Transverse colon (tissue), 4 donors: Measurements from ENCODE around the gene LRPAP1. TPM values are rescaled to one million over a fixed set of nuclear protein-coding genes. Genes with fewer than 3 reads are reported as not detected.

Experiments used
- total RNA-seq, 4 donors: library from RNA; depleted of rRNA; stranded (reverse); fragments of >200 nt; gene quantifications; one replicate each; pipeline ENCODE4 v1.1.0, GENCODE V29; 2016

Gene LRPAP1
- total RNA-seq, 4 donors from 2014 or later, result 98.6 to 140 (median 115) TPM

Other genes with a start within 250 kb of the LRPAP1 start
- 10 to 100 TPM; 12.4 to 77.4 (median 17.3) TPM for gene RGS12, start 239.4 kb downstream of the LRPAP1 start, total RNA-seq
- not detected for gene HGFAC, start 90.5 kb downstream of the LRPAP1 start, total RNA-seq
- gene DOK7, start 69.1 kb downstream of the LRPAP1 start, total RNA-seq, result under 1 TPM in 2 of 4 donors, not detected in 2; 0.27 to 0.95 TPM
- 1 to 10 TPM in 2 of 4 donors, under 1 TPM in 1, not detected in 1; 0.96 to 1.6 (median 1.1) TPM for gene ADRA2C, start 234.0 kb upstream of the LRPAP1 start, total RNA-seq